Progenitor cell of endocrine pancreas (in vitro differentiated cells): ENCODE results near the gene ERICH6. TPM values are rescaled to one million over a fixed set of nuclear protein-coding genes. Genes with fewer than 3 reads are reported as not detected.

ENCODE experiments used
- DNase-seq: peaks from one replicate; pipeline ENCODE4 v3.0.0; 2021; ENCODE audit warnings: low spot score; ENCODE audit not compliant: unreplicated experiment
- H3K27ac Mint-ChIP-seq: 2 replicates; pipeline ENCODE4 v1.8.0; 2021; ENCODE audit warnings: mild to moderate bottlenecking, moderate library complexity, mixed read lengths
- H3K27me3 Mint-ChIP-seq: 2 replicates; pipeline ENCODE4 v1.8.0; 2021; ENCODE audit warnings: mixed read lengths
- H3K36me3 Mint-ChIP-seq: 2 replicates; pipeline ENCODE4 v1.8.0; 2022; ENCODE audit warnings: mixed read lengths; ENCODE audit not compliant: insufficient read depth
- H3K4me1 Mint-ChIP-seq: 2 replicates; pipeline ENCODE4 v1.8.0; 2021; ENCODE audit warnings: low read depth, mixed read lengths
- H3K4me3 Mint-ChIP-seq: 2 replicates; pipeline ENCODE4 v1.8.0; 2021; ENCODE audit warnings: low read depth, mild to moderate bottlenecking, moderate library complexity, mixed read lengths
- H3K9me3 Mint-ChIP-seq: 2 replicates; pipeline ENCODE4 v1.8.0; 2021; ENCODE audit warnings: low read depth, mixed read lengths
- total RNA-seq: library from RNA; stranded (reverse); gene quantifications from 2 replicates; pipeline ENCODE4 v1.2.1, GENCODE V29; 2021
- TF ChIP-seq, protein P1 (sequence below): fragments of 200-600 bp; sonication (generic); IDR thresholded peaks from one replicate; pipeline ENCODE4 v1.5.0; 2021; ENCODE audit warnings: antibody characterized with exemption, mild to moderate bottlenecking; ENCODE audit not compliant: unreplicated experiment

The ERICH6 gene
- total RNA-seq, 1 donor from 2014 or later, result not detected

DNA sequence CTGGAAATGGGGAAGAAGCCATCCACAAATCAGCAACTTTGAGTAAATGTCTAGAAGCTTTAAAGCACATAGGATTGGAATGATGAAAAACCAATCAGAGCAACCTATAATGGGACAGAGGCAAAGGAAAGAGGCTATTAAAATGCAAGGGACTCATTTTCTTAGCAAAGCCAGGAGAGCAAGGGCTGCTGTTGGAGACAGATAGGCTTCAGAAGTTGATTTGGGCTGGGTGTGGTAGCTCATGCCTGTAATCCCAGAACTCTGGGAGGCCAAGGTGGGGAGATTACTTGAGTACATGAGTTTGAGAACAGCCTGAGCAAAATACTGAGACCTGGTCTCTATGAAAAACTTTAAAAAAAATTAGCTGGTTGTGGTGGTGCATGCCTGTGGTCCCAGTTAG is 16.1 kb downstream of the ERICH6 start:
- Mint-ChIP-seq H3K9me3 (peaks cover 7% of the 10 kb centered on the region), H3K4me3 (no peak overlapping the region), H3K27me3 (no peaks in the 10 kb centered on the region), H3K27ac (no peak overlapping the region), H3K4me1 (peaks cover 3% of the 10 kb centered on the region), H3K36me3 (no peaks in the 10 kb centered on the region)
- TF ChIP-seq, protein P1, sequence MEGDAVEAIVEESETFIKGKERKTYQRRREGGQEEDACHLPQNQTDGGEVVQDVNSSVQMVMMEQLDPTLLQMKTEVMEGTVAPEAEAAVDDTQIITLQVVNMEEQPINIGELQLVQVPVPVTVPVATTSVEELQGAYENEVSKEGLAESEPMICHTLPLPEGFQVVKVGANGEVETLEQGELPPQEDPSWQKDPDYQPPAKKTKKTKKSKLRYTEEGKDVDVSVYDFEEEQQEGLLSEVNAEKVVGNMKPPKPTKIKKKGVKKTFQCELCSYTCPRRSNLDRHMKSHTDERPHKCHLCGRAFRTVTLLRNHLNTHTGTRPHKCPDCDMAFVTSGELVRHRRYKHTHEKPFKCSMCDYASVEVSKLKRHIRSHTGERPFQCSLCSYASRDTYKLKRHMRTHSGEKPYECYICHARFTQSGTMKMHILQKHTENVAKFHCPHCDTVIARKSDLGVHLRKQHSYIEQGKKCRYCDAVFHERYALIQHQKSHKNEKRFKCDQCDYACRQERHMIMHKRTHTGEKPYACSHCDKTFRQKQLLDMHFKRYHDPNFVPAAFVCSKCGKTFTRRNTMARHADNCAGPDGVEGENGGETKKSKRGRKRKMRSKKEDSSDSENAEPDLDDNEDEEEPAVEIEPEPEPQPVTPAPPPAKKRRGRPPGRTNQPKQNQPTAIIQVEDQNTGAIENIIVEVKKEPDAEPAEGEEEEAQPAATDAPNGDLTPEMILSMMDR, result no peak
- no peak for DNase-seq

DNA sequence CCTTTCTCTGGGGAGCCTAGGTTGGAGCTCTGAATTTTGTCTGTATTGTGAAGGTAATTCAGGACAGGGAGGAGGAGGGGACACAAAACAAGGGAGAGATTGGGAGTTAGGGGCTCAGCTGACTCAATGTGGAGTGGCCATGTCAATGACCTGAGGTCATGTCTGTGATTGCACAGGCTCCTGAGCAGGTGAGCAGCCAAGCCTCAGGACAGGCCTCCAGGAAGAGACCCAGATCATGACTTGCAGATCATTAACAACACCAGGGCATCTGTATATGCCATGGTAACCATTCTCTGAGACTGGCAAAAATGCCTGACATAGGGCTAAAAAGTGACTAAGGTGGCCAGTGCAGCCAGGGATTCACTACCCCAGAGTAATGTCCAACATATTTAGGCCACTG is 20.9 kb downstream of the ERICH6 start:
- Mint-ChIP-seq H3K27ac (no peak overlapping the region), H3K36me3 (no peaks in the 10 kb centered on the region), H3K4me1 (peaks cover 3% of the 10 kb centered on the region), H3K27me3 (no peaks in the 10 kb centered on the region), H3K4me3 (no peak overlapping the region), H3K9me3 (no peaks in the 10 kb centered on the region)
- TF ChIP-seq, protein P1, result no peak
- no peak for DNase-seq

DNA sequence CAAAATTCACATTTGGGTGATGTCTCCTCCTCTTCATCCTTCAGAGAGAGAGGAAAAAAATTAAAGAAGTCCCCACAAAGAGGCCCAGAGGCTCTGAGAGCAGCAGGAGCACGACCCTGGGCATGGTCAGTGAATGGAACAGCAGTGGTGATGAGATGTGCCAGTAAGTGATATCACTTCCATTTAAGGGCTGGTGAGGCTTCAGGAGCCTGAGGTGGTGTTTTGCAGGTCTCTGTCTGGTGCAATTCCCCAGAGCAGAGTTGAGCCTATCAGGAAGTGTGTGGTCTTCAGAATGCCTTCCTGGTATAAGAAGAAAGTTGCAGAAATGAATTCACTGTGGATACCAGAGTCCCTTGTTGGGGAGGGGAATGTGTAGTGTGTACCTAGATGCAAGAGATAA is 21.4 kb downstream of the ERICH6 start:
- Mint-ChIP-seq H3K27me3 (no peaks in the 10 kb centered on the region), H3K4me3 (no peak overlapping the region), H3K27ac (no peak overlapping the region), H3K36me3 (no peaks in the 10 kb centered on the region), H3K9me3 (no peaks in the 10 kb centered on the region), H3K4me1 (peaks cover under 1% of the 10 kb centered on the region)
- DNase-seq, result no peak
- TF ChIP-seq, protein P1, result no peak

DNA sequence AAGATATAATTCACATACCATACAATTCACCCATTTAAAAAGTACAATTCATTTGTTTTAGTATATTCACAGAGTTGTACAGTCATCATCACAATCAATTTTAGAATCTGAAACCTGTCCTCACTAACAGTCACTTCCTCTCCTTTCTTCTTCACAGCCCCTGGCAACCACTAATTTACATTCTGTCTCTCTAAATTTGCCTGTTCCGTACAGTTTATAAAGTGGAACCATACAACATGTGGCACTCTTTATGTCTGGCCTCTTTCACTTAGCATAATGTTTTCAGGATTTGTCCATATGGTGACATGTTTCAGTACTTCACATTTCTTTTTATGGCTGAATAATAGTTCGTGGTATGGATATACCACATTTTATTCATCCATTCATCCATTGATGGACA is 22.7 kb downstream of the ERICH6 start:
- H3K27ac Mint-ChIP-seq, result no peak overlapping the region

DNA sequence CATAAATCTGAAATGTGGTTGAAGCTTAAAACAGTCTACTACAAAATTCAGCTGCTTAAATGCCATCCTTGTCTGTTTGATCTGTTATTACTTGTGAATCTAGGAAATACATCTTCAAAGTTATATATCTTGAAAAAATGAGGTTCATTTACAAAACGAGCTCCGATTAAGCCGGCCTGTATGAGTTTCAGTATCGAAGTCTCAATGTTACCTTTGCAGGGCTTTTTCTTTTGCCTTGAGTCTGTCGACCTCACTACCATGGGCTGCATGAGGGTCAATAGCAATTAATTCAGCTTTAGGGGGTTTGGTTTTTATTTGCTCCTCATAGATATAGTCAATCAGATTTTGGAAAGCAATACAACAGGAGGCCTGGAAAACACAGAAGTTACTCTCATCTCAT is 23.2 kb downstream of the ERICH6 start:
- TF ChIP-seq, protein P1, result no peak
- H3K4me1 Mint-ChIP-seq, result no peaks in the 10 kb centered on the region

More for the DNA sequence above, 22.7 kb downstream of the ERICH6 start:
- DNase-seq, result no peak
- no peaks in the 10 kb centered on the region for H3K36me3 Mint-ChIP-seq
- TF ChIP-seq, protein P1, result no peak
- H3K9me3 Mint-ChIP-seq, result peaks cover 4% of the 10 kb centered on the region
- no peak overlapping the region for H3K4me3 Mint-ChIP-seq
- no peaks in the 10 kb centered on the region for H3K4me1 Mint-ChIP-seq
- H3K27me3 Mint-ChIP-seq, result no peaks in the 10 kb centered on the region

More for the DNA sequence above, 23.2 kb downstream of the ERICH6 start:
- Mint-ChIP-seq H3K27me3 (no peaks in the 10 kb centered on the region), H3K9me3 (peaks cover 9% of the 10 kb centered on the region), H3K27ac (no peak overlapping the region), H3K4me3 (no peak overlapping the region), H3K36me3 (no peaks in the 10 kb centered on the region)
- no peak for DNase-seq
